ENCODE results near the gene NMD3.

GRCh38 chr3:161272524-161272923 is 51.4 kb downstream of the NMD3 start:
- no peak for TF ChIP-seq POLR2A (IDR thresholded peaks at IDR 0.05)
- TF ChIP-seq, protein P1, sequence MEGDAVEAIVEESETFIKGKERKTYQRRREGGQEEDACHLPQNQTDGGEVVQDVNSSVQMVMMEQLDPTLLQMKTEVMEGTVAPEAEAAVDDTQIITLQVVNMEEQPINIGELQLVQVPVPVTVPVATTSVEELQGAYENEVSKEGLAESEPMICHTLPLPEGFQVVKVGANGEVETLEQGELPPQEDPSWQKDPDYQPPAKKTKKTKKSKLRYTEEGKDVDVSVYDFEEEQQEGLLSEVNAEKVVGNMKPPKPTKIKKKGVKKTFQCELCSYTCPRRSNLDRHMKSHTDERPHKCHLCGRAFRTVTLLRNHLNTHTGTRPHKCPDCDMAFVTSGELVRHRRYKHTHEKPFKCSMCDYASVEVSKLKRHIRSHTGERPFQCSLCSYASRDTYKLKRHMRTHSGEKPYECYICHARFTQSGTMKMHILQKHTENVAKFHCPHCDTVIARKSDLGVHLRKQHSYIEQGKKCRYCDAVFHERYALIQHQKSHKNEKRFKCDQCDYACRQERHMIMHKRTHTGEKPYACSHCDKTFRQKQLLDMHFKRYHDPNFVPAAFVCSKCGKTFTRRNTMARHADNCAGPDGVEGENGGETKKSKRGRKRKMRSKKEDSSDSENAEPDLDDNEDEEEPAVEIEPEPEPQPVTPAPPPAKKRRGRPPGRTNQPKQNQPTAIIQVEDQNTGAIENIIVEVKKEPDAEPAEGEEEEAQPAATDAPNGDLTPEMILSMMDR (IDR thresholded peaks at IDR 0.05) = no peak

All from adrenal gland (tissue), 5 donors.